NCI-H748 (cell line): Measurements from ENCODE around the gene PON3.

Experiments
- DNase-seq: peaks from one replicate; lab custom pipeline; 2025; ENCODE audit not compliant: unreplicated experiment; lab: John Stamatoyannopoulos, UW

The PON3 gene

DNA sequence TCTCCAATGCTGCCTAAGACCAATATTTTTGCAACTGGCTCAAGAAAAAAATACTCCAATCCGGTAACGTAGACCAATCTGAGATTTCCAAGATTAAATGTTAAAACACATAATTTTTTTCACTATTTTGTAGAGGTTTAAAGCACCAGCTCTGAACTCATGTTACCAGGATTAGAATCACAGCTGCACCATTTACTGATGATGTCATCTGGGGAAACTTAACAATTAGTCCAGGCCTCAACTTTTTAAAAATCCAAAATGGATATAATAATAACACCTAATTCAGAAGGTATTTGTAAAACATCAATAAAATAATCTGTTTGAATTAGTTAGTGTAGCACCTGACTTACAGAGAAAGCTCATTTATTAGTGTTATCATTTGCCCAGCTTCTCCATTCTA is 86.2 kb downstream of the PON3 start:
- no peak for DNase-seq
